ENCODE results near the gene RASAL3. TPM values are rescaled to one million over a fixed set of nuclear protein-coding genes. Genes with fewer than 3 reads are reported as not detected.

The RASAL3 gene
- total RNA-seq, 1 experiment from 2014 or later = 0.10 TPM

DNA sequence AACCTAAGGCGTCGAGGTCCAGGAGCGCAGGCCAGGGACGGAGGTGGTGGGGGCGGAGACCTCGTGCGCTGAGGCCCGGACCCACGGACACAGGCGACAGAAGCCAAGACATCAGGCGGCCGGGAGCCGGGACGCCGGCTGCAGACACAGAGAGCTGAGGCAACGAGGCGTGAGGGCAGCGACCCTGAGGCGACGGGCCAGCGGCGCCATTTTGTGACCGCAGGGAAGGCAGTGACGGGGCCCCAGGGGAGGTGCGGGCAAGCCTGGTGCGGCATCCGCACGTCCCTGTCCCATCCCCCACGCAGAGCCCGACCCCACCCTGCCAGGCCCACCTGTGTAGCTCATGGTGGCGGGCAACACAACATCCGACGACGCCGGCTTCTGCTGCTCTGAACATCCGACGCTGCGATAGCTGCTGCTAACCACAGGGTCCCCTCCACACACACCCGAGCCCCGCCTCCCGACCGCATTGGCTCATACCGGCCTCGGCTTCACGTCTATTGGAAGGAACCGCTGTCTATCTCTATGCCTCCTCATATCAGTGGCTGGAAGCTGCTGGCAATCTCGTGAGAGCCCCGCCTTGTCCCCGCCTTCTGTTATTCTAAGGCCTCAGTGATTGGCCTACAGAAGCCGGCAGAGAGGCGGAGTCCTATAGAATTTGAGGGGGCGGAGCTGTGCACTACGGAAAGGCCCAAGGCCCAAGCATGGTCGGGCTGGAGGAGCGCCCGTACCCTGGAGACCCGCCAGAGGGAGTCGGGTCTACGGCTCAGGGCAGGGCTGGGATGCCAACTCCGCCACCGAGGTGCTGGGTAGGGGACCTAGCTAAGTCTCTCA is 45.5 kb downstream of the RASAL3 start, which contains the start of gene AKAP8L:
TSS of gene AKAP8L (minus strand) at position 410 of the 834 bp plus-strand sequence. CDS start at position 345, 65 bp downstream.
- TF ChIP-seq, protein P1, sequence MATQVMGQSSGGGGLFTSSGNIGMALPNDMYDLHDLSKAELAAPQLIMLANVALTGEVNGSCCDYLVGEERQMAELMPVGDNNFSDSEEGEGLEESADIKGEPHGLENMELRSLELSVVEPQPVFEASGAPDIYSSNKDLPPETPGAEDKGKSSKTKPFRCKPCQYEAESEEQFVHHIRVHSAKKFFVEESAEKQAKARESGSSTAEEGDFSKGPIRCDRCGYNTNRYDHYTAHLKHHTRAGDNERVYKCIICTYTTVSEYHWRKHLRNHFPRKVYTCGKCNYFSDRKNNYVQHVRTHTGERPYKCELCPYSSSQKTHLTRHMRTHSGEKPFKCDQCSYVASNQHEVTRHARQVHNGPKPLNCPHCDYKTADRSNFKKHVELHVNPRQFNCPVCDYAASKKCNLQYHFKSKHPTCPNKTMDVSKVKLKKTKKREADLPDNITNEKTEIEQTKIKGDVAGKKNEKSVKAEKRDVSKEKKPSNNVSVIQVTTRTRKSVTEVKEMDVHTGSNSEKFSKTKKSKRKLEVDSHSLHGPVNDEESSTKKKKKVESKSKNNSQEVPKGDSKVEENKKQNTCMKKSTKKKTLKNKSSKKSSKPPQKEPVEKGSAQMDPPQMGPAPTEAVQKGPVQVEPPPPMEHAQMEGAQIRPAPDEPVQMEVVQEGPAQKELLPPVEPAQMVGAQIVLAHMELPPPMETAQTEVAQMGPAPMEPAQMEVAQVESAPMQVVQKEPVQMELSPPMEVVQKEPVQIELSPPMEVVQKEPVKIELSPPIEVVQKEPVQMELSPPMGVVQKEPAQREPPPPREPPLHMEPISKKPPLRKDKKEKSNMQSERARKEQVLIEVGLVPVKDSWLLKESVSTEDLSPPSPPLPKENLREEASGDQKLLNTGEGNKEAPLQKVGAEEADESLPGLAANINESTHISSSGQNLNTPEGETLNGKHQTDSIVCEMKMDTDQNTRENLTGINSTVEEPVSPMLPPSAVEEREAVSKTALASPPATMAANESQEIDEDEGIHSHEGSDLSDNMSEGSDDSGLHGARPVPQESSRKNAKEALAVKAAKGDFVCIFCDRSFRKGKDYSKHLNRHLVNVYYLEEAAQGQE (IDR thresholded peaks at IDR 0.05; ENCODE audit: insufficient read depth in 1 of 2, low read depth in 2 of 2, low read length in 1 of 2) = no peak
- TF ChIP-seq SIN3A (IDR thresholded peaks at IDR 0.05; ENCODE audit: borderline replicate concordance, insufficient read depth, low read depth, low read length) = no peak
- TF ChIP-seq, protein P2, sequence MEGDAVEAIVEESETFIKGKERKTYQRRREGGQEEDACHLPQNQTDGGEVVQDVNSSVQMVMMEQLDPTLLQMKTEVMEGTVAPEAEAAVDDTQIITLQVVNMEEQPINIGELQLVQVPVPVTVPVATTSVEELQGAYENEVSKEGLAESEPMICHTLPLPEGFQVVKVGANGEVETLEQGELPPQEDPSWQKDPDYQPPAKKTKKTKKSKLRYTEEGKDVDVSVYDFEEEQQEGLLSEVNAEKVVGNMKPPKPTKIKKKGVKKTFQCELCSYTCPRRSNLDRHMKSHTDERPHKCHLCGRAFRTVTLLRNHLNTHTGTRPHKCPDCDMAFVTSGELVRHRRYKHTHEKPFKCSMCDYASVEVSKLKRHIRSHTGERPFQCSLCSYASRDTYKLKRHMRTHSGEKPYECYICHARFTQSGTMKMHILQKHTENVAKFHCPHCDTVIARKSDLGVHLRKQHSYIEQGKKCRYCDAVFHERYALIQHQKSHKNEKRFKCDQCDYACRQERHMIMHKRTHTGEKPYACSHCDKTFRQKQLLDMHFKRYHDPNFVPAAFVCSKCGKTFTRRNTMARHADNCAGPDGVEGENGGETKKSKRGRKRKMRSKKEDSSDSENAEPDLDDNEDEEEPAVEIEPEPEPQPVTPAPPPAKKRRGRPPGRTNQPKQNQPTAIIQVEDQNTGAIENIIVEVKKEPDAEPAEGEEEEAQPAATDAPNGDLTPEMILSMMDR (IDR thresholded peaks at IDR 0.05) = peak; percentile 70; the same call in 1 of the 2 replicates
- TF ChIP-seq TCF7L2 (IDR thresholded peaks at IDR 0.05; ENCODE audit: low read depth, low read length) = no peak
- TF ChIP-seq POLR2AphosphoS5 (IDR thresholded peaks at IDR 0.05; ENCODE audit: low read depth, low read length) = peak; percentile 81
- intact Hi-C loops (cut with micrococcal nuclease; ENCODE audit: unreplicated experiment) = loop anchor here (5.0 kb wide), 1 partner anchor 139 kb away; no protein-coding TSS in a partner anchor
- Histone ChIP-seq H3K4me3 (ENCODE audit: low read depth in 2 of 2, low read length in 2 of 2) (peak within 1 kb of the TSS; percentile 94 to 97), H3K27me3 (ENCODE audit: control insufficient read depth, insufficient read depth, low read length) (no peaks in the 10 kb centered on the region), H3K4me1 (ENCODE audit: control insufficient read depth, insufficient read depth, low read length) (peaks cover 13% of the 10 kb centered on the region), H3K9me3 (ENCODE audit: control insufficient read depth, insufficient read depth, low read depth, low read length) (no peaks in the 10 kb centered on the region), H3K36me3 (ENCODE audit: control insufficient read depth, insufficient read depth, low read length) (peaks cover 9% of the 10 kb centered on the region; the same call in 1 of the 2 replicates), H3K27ac (ENCODE audit: low read length) (peak within 1 kb of the TSS; percentile 89)
- DNase-seq (ENCODE audit: low read depth, low spot score) = peak; percentile 96
- ChIA-PET CTCF (interaction anchor here (0.5 to 2.2 kb wide), 4 partner anchors 10 to 166 kb away, joined by 3 to 23 read pairs (median 3); no protein-coding TSS in a partner anchor), POLR2A (interaction anchor here (0.6 to 0.8 kb wide), 2 partner anchors 38 to 356 kb away, joined by 4 read pairs; no protein-coding TSS in a partner anchor)
- in situ Hi-C loops (cut with HindIII; ENCODE audit: low pct_unique_long_range_greater_than_20kb, low sequenced_read_pairs) = no loop called here
- BruUV-seq (replicated peaks) = no TSS peak
- ATAC-seq = peak; percentile 96

DNA sequence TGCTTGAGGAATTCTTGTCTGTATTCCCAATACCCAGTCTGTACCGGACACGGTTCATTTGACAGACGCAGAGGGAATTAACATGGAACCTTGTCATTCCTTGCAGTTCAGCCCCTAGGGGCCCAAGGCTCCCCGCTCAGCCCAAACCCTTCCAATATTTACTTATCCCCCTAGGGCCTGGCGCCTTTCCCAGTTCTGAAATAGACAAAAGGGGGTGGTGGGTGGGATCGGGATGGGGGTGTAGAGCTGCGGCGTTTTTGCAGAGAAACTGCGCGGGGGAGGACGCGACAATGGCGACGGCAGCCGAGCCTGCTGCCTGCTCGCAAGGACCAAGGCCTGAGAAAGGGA is 46.1 kb downstream of the RASAL3 start:
- CTCF ChIA-PET = interaction anchor here (0.5 to 2.2 kb wide), 2 partner anchors 137 to 166 kb away, joined by 3 to 23 read pairs; no protein-coding TSS in a partner anchor
- H3K4me1 ChIP-seq (ENCODE audit: control insufficient read depth, insufficient read depth, low read length) = peaks cover 13% of the 10 kb centered on the region
- BruUV-seq (replicated peaks) = no TSS peak
- DNase-seq (ENCODE audit: low read depth, low spot score) (no peak), ATAC-seq (no peak)
- H3K36me3 ChIP-seq (ENCODE audit: control insufficient read depth, insufficient read depth, low read length) = peaks cover 9% of the 10 kb centered on the region; the same call in 1 of the 2 replicates
- peak overlapping the region; percentile 89 for H3K27ac ChIP-seq (ENCODE audit: low read length)
- H3K27me3 ChIP-seq (ENCODE audit: control insufficient read depth, insufficient read depth, low read length) = no peaks in the 10 kb centered on the region
- intact Hi-C loops (cut with micrococcal nuclease; ENCODE audit: unreplicated experiment) = loop anchor here (5.0 kb wide), 1 partner anchor 139 kb away; no protein-coding TSS in a partner anchor
- peak overlapping the region; percentile 94 to 97 for H3K4me3 ChIP-seq (ENCODE audit: low read depth in 2 of 2, low read length in 2 of 2)
- no peaks in the 10 kb centered on the region for H3K9me3 ChIP-seq (ENCODE audit: control insufficient read depth, insufficient read depth, low read depth, low read length)
- POLR2A ChIA-PET = interaction anchor here (0.6 kb wide), 1 partner anchor 355 kb away, joined by 4 read pairs; no protein-coding TSS in a partner anchor
- in situ Hi-C loops (cut with HindIII; ENCODE audit: low pct_unique_long_range_greater_than_20kb, low sequenced_read_pairs) = no loop called here
- no peak for TF ChIP-seq POLR2AphosphoS5 (IDR thresholded peaks at IDR 0.05; ENCODE audit: low read depth, low read length)
- no peak for TF ChIP-seq TCF7L2 (IDR thresholded peaks at IDR 0.05; ENCODE audit: low read depth, low read length)
- TF ChIP-seq SIN3A (IDR thresholded peaks at IDR 0.05; ENCODE audit: borderline replicate concordance, insufficient read depth, low read depth, low read length) = no peak
- TF ChIP-seq, protein P1 (IDR thresholded peaks at IDR 0.05; ENCODE audit: insufficient read depth in 1 of 2, low read depth in 2 of 2, low read length in 1 of 2) = no peak
- TF ChIP-seq, protein P2 (IDR thresholded peaks at IDR 0.05) = no peak

Measured in Panc1 (cell line).